HEK293T (cell line): ENCODE results near the gene HEMK1.

Experiments used
- CTCF ChIA-PET: fragments of 350-600 bp; formaldehyde crosslinking; extraction: SDS; loops from one replicate; lab custom pipeline; 2021; ENCODE audit warnings: antibody characterized with exemption, inconsistent platforms; lab: Yijun Ruan, JAX
- POLR2A ChIA-PET: fragments of 350-600 bp; formaldehyde crosslinking; extraction: SDS; loops from one replicate; lab custom pipeline; 2020; ENCODE audit warnings: antibody characterized with exemption, inconsistent platforms; lab: Yijun Ruan, JAX
- DNase-seq: peaks from one replicate; pipeline ENCODE4 v3.0.0; 2012; ENCODE audit warnings: mixed read lengths; ENCODE audit errors: extremely low spot score
- ARNT ChIP-seq: fragments of 450-650 bp; IDR thresholded peaks from 2 replicates; pipeline ENCODE4 v1.6.1; 2017; ENCODE audit warnings: mild to moderate bottlenecking
- BHLHE40 ChIP-seq: fragments of 450-650 bp; IDR thresholded peaks from 2 replicates; pipeline ENCODE4 v1.6.1; 2016; ENCODE audit warnings: mild to moderate bottlenecking, moderate library complexity, borderline replicate concordance
- CTBP1 ChIP-seq: fragments of 450-650 bp; IDR thresholded peaks from 2 replicates; pipeline ENCODE4 v1.6.1; 2016; ENCODE audit warnings: borderline replicate concordance
- ELF4 ChIP-seq: fragments of 450-650 bp; IDR thresholded peaks from 2 replicates; pipeline ENCODE4 v1.6.1; 2017; ENCODE audit warnings: antibody characterized with exemption
- FOXA1 ChIP-seq: fragments of 450-650 bp; IDR thresholded peaks from 2 replicates; pipeline ENCODE4 v1.6.1; 2016; ENCODE audit warnings: mild to moderate bottlenecking
- FOXK2 ChIP-seq: fragments of 450-650 bp; IDR thresholded peaks from 2 replicates; pipeline ENCODE4 v1.6.1; 2016; ENCODE audit warnings: mild to moderate bottlenecking
- FOXM1 ChIP-seq: fragments of 450-650 bp; IDR thresholded peaks from 2 replicates; pipeline ENCODE4 v1.6.1; 2017; ENCODE audit warnings: mild to moderate bottlenecking, borderline replicate concordance
- HDGF ChIP-seq: fragments of 450-650 bp; IDR thresholded peaks from 2 replicates; pipeline ENCODE4 v1.6.1; 2017; ENCODE audit warnings: antibody characterized with exemption, borderline replicate concordance
- L3MBTL2 ChIP-seq: fragments of 450-650 bp; conservative IDR thresholded peaks from 2 replicates; pipeline ENCODE4 v1.6.1; 2016; ENCODE audit warnings: mild to moderate bottlenecking
- LEF1 ChIP-seq: fragments of 450-650 bp; IDR thresholded peaks from 2 replicates; pipeline ENCODE4 v1.6.1; 2017; ENCODE audit warnings: mild to moderate bottlenecking, borderline replicate concordance
- NFRKB ChIP-seq: fragments of 450-650 bp; IDR thresholded peaks from 2 replicates; pipeline ENCODE4 v1.6.1; 2016; ENCODE audit warnings: mild to moderate bottlenecking, moderate library complexity
- SP1 ChIP-seq: fragments of 450-650 bp; IDR thresholded peaks from 2 replicates; pipeline ENCODE4 v1.6.1; 2017
- SUZ12 ChIP-seq: fragments of 450-650 bp; IDR thresholded peaks from 2 replicates; pipeline ENCODE4 v1.6.1; 2016; ENCODE audit warnings: mild to moderate bottlenecking
- TARDBP ChIP-seq: fragments of 450-650 bp; IDR thresholded peaks from 2 replicates; pipeline ENCODE4 v1.6.1; 2016
- ZNF384 ChIP-seq: fragments of 450-650 bp; IDR thresholded peaks from 2 replicates; pipeline ENCODE4 v1.6.1; 2016
- TF ChIP-seq, protein P1 (sequence below): fragments of 450-650 bp; IDR thresholded peaks from 2 replicates; pipeline ENCODE4 v1.6.1; 2016

Gene HEMK1

DNA sequence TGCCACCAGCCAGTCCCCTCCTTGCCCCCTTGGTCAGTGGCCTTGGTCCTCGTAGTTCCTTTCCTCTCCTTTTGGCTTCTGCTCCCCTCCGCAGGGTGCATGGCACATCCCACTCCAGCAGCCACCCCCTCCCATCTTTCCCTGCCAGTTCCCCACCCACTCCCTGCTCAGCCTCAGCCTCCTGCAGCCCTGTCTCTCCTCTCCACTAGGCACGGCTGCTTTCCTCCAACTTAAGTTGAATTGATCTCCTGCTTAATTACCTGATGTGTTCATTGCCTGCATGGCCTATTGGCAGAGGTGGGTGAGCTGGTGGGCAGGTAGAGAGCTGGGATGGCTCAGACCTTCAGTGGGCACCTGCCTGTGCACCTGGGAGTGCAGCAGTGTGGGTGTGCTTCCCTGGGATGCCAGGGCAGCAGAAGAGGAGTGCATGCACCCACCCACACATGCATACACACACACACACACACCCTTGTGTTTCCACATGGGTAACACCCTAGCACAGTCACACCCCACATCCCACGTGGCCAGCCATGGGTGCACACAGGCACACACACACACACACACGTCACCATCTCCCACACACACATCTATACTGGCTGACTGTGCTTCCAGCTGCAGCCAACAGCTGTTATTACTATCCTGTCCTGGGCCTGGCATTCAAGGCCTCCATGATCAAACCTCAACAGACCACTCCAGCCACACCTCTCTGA is 32.7 kb upstream of the HEMK1 start:
- ChIA-PET POLR2A (no interaction called here), CTCF (interaction anchor here (1.0 kb wide), 2 partner anchors 13 to 100 kb away, joined by 3 read pairs; no protein-coding TSS in a partner anchor)
- TF ChIP-seq BHLHE40 (no peak), NFRKB (no peak), FOXM1 (no peak), FOXA1 (no peak), HDGF (no peak), ZNF384 (no peak), FOXK2 (no peak), L3MBTL2 (no peak), CTBP1 (no peak), SUZ12 (no peak), TARDBP (no peak), ELF4 (no peak), ARNT (no peak), LEF1 (no peak), SP1 (no peak)
- TF ChIP-seq, protein P1, sequence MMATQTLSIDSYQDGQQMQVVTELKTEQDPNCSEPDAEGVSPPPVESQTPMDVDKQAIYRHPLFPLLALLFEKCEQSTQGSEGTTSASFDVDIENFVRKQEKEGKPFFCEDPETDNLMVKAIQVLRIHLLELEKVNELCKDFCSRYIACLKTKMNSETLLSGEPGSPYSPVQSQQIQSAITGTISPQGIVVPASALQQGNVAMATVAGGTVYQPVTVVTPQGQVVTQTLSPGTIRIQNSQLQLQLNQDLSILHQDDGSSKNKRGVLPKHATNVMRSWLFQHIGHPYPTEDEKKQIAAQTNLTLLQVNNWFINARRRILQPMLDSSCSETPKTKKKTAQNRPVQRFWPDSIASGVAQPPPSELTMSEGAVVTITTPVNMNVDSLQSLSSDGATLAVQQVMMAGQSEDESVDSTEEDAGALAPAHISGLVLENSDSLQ = no peak
- DNase-seq = no peak

DNA sequence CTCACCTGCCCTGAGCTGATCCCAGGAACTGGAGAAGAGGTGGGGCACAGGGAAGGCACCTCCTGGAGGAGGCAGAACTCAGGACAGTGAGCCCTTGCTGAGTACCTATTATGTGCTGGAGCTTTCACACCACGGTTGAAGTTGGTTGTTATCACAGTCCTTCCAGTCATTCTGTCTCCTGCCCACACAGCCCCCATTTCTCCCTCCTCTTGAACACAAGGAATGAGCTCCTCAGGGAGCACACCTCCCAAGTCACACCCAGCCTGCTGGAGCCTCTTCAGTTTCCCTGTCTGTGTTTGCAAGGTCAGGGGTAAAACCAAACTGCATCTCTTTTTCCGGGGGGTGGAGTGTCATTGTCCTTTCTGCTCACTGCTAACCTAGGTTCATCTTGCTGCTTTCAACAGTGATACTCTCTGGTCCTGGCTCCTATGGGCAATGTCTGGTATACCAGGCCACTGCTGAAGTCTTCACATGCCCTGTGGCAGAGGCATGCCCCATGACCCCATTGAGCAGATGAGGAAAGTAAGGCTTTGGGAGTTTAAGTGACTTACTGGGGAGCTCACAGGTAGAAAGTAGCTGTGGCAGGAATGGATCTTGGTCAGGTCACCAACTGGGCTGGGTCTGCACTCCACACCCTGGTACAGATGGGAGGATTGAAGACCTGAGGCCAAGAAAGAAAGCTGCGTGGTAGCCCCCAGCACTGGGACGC is 31.7 kb upstream of the HEMK1 start:
- no peak for TF ChIP-seq FOXA1
- TF ChIP-seq, protein P1 = no peak
- TF ChIP-seq CTBP1 = no peak
- no peak for TF ChIP-seq BHLHE40
- DNase-seq = no peak
- ChIA-PET CTCF (interaction anchor here (1.0 kb wide), 1 partner anchor 101 kb away, joined by 3 read pairs; no protein-coding TSS in a partner anchor), POLR2A (no interaction called here)

DNA sequence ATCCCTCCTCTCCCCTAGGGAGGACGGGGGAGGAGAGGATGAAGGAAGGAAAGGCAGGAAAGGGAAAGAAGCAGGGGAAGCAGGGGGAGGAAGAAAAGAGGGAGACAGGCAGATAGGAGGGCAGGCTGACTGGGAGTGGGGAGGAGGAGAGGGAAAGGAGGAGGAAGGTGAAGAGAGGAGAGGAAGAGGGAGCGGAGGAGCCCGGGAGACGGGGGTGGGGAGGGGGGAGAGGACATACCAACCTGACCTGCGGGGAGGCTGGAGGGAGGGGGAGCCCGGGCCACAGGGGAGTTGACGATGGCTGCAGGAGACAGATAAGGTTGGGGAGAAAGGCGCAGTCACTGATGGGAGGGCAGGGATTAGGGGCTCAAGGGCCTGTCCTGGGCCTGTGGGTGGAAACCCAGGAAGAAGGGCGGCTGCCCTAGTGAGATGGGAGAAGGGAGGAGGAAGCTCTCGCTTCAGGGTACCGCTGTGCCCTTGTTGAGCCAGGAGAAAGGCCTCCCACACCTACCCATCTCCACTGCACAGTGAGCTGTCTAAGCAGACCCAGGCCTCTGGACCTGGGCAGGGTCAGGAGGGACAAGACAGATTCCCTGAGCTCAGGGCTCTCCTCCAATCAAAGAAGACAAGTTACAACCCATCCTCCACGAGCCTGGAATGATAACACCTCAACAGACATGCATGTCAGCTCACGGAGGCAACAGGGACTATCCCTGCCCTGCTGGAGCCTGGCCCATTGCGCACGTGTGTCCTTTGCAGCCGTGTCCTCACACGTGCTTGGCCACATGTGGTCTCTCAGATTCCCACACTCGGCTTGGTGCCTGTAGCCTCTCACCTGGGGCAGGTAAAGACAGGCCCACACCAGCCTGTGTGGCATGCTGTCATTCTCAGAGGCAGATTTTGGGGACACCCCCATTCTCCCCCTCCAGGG is 29.7 kb upstream of the HEMK1 start:
- ChIA-PET POLR2A (interaction anchor here (1.1 kb wide), 1 partner anchor 30 kb away, joined by 3 read pairs; the partner anchor contains the start of gene HEMK1), CTCF (no interaction called here)
- no peak for TF ChIP-seq SP1
- TF ChIP-seq SUZ12 = no peak
- no peak for TF ChIP-seq FOXK2
- TF ChIP-seq ARNT = no peak
- no peak for TF ChIP-seq NFRKB
- TF ChIP-seq L3MBTL2 = no peak
- TF ChIP-seq HDGF = no peak
- TF ChIP-seq BHLHE40 = no peak
- no peak for TF ChIP-seq TARDBP
- TF ChIP-seq, protein P1 = no peak
- TF ChIP-seq LEF1 = no peak
- no peak for TF ChIP-seq ELF4
- TF ChIP-seq CTBP1 = no peak
- no peak for TF ChIP-seq FOXM1
- no peak for TF ChIP-seq FOXA1
- TF ChIP-seq ZNF384 = no peak
- DNase-seq = no peak

GRCh38 chr3:50542177-50543034 is 26.9 kb upstream of the HEMK1 start:
- peak; percentile 88 for DNase-seq
- POLR2A ChIA-PET = interaction anchor here (1.0 to 1.6 kb wide), 2 partner anchors 27 to 110 kb away, joined by 3 to 8 read pairs; partner anchors contain the start of gene HEMK1
- CTCF ChIA-PET = interaction anchor here (0.6 to 3.0 kb wide), 16 partner anchors 8 to 740 kb away, joined by 3 to 25 read pairs (median 4); partner anchors contain the start of genes CYB561D2 and NPRL2
- TF ChIP-seq SP1 = no peak
- TF ChIP-seq LEF1 = no peak
- no peak for TF ChIP-seq FOXK2

GRCh38 chr3:50545781-50546180 is 23.5 kb upstream of the HEMK1 start:
- no peak for DNase-seq
- CTCF ChIA-PET = interaction anchor here (0.7 kb wide), 2 partner anchors 22 to 281 kb away, joined by 3 to 9 read pairs; no protein-coding TSS in a partner anchor
- no peak for TF ChIP-seq NFRKB
- TF ChIP-seq ZNF384 = no peak
- no peak for TF ChIP-seq SUZ12
- TF ChIP-seq FOXA1 = no peak
- no peak for TF ChIP-seq HDGF
- POLR2A ChIA-PET = no interaction called here
